Fibroblast of skin of abdomen (primary cell): Measurements from ENCODE around the gene CPNE7.
"Not testable (repeated sequence)": the region's sequence is repeated elsewhere in the genome, so short reads cannot be mapped to it uniquely, and the experiment has no call there.

Experiments used
- DNase-seq: peaks from one replicate; pipeline ENCODE4 v3.0.0-alpha.2; 2013

CPNE7 gene

GRCh38 chr16:89624777-89625761 is 49.5 kb downstream of the CPNE7 start:
- DNase-seq = no peak

GRCh38 chr16:89629827-89630610 is 54.5 kb downstream of the CPNE7 start:
- no peak for DNase-seq

DNA sequence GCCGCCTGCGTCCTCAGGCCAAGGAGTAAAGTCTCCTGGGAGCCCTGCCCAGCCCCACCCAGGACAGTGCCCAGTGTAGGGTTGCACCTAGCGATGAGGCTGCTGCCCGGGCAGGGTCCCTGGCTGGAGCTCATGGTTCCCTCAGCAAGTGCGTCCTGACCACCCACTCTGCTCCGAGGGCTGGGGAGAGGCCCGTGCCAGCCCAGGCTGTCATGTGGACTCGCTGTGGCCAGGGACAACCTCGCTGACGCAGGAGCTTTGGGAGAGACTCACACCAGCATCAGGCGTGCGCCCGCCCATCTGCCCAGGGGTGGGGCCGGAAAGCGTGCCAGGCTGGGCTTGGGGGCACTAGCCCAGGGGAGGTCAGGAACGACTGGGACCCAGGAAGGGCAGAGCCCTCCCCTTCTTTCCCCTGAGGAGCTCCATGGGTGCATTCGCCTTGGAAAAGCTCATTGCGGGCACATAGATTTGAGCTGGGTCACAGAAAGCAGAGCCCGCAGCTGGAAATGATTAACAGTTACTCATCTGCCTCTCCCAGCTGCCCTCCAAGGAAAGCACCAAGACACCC is 57.6 kb downstream of the CPNE7 start:
- peak; percentile 80 for DNase-seq

- DNase-seq = not testable (repeated sequence)
These were observed 59.2 kb downstream of the CPNE7 start for GRCh38 chr16:89634463-89635385.

- DNase-seq = no peak
These were observed 61.1 kb downstream of the CPNE7 start for GRCh38 chr16:89636663-89637062.

DNA sequence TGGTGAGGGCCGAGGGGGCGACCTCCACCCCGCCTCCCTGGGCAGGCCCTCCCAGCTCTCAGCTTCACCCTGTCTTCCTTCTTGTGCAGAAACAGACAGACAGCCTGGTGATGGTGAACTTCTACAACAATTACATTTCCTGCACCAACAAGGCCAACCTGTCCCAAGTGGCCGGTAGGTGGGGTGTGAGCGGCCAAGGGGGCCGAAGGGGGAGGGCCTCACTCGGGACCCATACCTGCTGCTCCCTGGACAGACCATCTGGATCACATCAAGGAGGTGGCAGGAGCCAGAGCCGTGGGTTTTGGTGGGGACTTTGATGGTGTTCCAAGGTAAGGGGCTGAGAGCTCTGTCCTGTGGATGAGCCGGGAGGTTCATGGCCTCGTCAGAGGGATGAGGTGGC is 61.8 kb downstream of the CPNE7 start:
- no peak for DNase-seq

DNA sequence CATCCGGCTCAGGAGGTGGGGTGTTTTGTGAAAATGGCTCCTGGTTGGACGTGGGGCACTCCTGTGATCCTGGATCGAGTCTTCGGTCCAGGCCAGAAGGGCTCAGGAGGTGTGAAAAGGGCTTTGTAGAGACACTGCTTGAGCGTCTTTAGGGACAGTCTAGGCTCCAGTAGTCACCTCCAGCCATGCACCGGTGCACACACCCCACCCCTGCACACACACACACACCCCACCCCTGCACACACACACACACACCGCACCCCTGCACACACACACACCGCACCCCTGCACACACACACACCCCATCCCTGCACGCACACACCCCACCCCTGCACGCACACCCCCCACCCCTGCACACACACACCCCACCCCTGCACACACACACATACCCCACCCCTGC is 62.9 kb downstream of the CPNE7 start:
- no peak for DNase-seq

GRCh38 chr16:89639385-89639784 is 63.8 kb downstream of the CPNE7 start:
- DNase-seq = no peak

DNA sequence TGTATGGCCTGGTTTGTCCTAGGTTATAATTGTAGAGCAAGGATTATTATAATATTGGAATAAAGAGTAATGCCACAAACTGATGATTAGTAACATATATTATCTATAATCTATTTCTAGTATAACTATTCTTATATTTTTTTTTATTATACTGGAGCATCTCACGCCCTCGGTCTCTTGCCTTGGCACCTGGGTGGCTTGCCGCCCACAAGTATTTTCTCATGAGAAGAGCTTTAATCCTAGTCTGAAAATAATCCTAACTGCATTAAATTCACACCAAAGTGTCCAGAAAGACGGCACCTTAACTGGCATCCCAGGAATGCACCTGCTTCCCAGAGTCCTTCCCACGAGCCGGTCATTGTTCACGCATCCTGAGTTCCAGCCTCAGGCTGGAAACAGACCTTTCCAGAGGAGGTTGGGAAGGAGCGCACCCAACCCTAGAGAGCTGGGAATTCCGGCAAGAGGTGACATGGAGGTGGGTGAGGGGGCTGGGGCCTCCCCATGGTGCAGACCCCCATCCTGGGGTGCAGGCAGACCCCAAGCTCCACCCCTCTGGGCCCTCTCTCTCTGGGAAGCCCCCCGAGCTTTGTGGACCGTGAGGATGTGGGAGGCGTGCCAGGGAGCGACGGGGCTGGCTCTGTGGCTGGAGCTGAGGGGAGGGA is 66.0 kb downstream of the CPNE7 start:
- no peak for DNase-seq

- no peak for DNase-seq
These were observed 67.0 kb downstream of the CPNE7 start for GRCh38 chr16:89642574-89642973.

DNA sequence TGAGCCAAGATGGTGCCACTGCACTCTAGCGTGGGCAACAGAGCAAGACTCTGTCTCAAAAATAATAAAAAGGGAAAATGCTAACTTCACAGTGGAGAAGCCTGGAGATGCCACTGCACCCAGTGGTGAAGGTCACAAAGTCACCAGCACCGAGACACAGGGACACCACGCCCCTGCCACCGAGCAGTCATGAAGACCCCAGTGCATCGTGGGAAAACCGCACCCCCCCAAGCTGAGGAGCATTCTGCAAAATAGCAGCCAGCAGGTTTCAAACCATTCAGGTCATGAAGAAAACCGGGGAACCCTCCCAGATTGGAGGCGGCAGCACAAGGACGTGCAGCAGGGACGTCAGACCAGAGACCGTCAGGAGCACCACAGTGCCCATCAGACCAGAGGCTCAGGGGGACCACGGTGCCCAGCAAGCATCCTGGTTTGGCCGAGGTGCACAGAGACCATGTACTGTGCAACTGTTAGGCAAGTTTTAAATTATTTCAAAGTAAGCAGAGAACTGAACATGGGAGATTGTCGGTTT is 68.3 kb downstream of the CPNE7 start:
- no peak for DNase-seq

GRCh38 chr16:89645122-89645521 is 69.6 kb downstream of the CPNE7 start:
- no peak for DNase-seq

DNA sequence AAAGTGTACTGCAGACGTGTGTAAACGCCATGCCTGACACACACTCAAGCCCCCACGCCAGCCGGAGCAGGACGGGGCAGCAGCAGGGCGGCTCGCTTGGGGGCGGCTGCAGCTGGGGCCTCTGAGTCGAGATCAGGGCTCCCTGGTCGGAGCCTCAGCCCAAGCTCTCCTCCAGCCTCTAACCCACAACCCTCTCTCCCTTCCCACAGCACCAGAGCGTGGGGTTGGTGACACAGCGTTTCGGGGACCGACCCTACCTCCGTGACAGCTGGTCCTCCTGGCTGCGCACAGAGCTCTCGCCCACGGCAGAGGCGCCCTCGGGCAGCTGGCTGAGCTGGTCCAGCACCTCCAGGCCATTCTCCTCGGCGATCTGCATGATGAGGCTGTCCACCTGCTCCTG is 70.7 kb downstream of the CPNE7 start:
- DNase-seq = no peak
